Measurements from ENCODE around the gene FBRSL1. TPM values are rescaled to one million over a fixed set of nuclear protein-coding genes. Genes with fewer than 3 reads are reported as not detected.

The FBRSL1 gene
- total RNA-seq, 3 donors from 2014 or later, result 3.5 to 9.8 (median 7.2) TPM

DNA sequence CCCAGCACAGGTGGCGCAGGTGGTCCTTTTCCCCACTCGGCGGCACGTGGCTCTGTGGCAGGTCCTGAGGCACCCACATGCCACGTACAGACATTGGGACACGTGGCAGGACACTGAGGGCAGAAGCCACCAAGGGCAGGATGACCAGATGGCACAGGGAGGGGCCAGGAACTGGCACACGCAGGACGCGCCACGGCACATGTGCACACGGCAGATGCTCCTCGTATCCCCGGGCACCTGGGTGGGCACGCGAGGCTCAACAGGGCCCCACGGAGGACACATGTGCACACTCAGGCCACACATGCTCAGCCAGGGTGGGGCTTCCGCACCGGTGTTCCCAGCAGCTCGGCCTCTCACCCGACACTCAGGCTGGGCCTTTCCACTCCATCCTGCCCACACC is 52.0 kb downstream of the FBRSL1 start:
- H3K4me3 ChIP-seq, result no peak overlapping the region
- TF ChIP-seq POLR2AphosphoS5 (IDR thresholded peaks at IDR 0.05), result no peak
- TF ChIP-seq POLR2A (IDR thresholded peaks at IDR 0.05), result no peak
- TF ChIP-seq CTCF (IDR thresholded peaks at IDR 0.05), result no peak
- no peaks in the 10 kb centered on the region for H3K36me3 ChIP-seq
- H3K9me3 ChIP-seq, result no peaks in the 10 kb centered on the region
- H3K4me1 ChIP-seq, result no peaks in the 10 kb centered on the region
- intact Hi-C loops (cut with DNase I; ENCODE audit: low total_unique reads), result no loop called here
- no peak for DNase-seq (ENCODE audit: low spot score in 2 of 2)
- H3K27me3 ChIP-seq, result no peaks in the 10 kb centered on the region
- no peak overlapping the region for H3K27ac ChIP-seq

- intact Hi-C loops (cut with DNase I; ENCODE audit: low total_unique reads), result no loop called here
- DNase-seq (ENCODE audit: low spot score in 2 of 2), result no peak
- no peaks in the 10 kb centered on the region for H3K9me3 ChIP-seq
- no peak overlapping the region for H3K4me3 ChIP-seq
- no peak for TF ChIP-seq CTCF (IDR thresholded peaks at IDR 0.05)
- TF ChIP-seq POLR2A (IDR thresholded peaks at IDR 0.05), result no peak
- no peak for TF ChIP-seq POLR2AphosphoS5 (IDR thresholded peaks at IDR 0.05)
- H3K27ac ChIP-seq, result no peak overlapping the region
- H3K27me3 ChIP-seq, result no peaks in the 10 kb centered on the region
- no peaks in the 10 kb centered on the region for H3K36me3 ChIP-seq
- H3K4me1 ChIP-seq, result no peaks in the 10 kb centered on the region
Measured at GRCh38 chr12:132542661-132543060, 52.7 kb downstream of the FBRSL1 start.

DNA sequence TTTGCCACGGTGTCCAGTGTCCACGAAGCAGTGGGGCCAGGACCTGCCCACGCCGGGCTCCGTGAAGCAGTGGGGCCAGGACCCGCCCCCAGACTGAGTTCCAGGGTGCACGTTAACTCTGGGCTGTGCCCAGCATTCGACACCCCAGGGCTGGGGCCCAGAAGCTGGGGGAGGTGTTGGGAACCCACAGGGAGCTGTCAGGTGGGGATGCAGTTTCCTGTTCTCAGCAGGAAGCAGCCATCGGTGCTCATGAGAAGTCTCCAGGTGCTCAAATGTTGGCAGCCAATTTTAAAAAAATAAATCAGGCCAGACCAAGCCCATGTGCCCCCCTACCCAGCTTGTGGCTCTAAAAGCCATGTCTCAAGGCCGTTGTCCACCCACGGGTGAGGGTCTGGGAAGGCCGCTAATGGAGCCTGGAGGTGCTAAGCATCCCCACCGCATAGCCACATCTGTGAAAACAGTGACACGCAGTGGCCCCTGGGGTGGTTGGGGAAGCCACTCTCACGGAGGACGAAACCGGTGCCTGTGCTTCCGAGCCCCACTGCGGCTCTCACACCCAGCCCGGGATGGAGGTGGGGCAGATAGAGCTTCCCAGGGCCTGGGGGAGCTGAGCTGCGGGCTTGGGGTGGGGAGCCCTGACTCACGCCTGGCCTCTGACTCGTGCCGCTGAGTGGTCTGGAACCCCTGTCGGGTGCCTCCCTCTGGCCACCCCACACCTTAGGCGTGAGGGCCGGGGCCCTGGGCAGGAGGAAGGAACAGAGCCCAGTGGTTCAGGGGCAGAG is 53.5 kb downstream of the FBRSL1 start:
- no peaks in the 10 kb centered on the region for H3K36me3 ChIP-seq
- TF ChIP-seq POLR2A (IDR thresholded peaks at IDR 0.05) (no peak), POLR2AphosphoS5 (IDR thresholded peaks at IDR 0.05) (no peak), CTCF (IDR thresholded peaks at IDR 0.05) (no peak)
- intact Hi-C loops (cut with DNase I; ENCODE audit: low total_unique reads), result no loop called here

DNA sequence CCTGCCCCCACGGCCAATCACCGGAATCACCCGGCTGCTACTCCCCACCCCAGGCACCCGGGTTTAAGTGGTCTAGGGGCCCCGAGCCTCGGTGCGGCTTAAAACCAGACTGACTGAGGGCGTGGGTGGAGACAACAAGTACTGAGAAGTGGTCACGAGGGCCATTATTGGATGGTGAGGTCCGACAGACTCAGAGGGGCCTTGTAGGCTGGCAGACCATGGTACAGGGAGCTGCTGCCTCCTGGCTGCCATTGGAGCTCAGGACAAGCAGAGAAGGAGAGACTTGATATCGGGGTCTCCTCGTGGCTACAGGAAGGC is 54.1 kb downstream of the FBRSL1 start:
- Histone ChIP-seq H3K27ac (no peak overlapping the region), H3K36me3 (no peaks in the 10 kb centered on the region), H3K4me3 (no peak overlapping the region), H3K9me3 (no peaks in the 10 kb centered on the region), H3K27me3 (no peaks in the 10 kb centered on the region), H3K4me1 (no peaks in the 10 kb centered on the region)
- intact Hi-C loops (cut with DNase I; ENCODE audit: low total_unique reads), result no loop called here
- DNase-seq (ENCODE audit: low spot score in 2 of 2), result no peak
- no peak for TF ChIP-seq POLR2AphosphoS5 (IDR thresholded peaks at IDR 0.05)
- no peak for TF ChIP-seq CTCF (IDR thresholded peaks at IDR 0.05)
- no peak for TF ChIP-seq POLR2A (IDR thresholded peaks at IDR 0.05)

More for the DNA sequence above, 53.5 kb downstream of the FBRSL1 start:
- Histone ChIP-seq H3K27me3 (no peaks in the 10 kb centered on the region), H3K4me3 (no peak overlapping the region), H3K27ac (no peak overlapping the region), H3K4me1 (no peaks in the 10 kb centered on the region), H3K9me3 (no peaks in the 10 kb centered on the region)
- no peak for DNase-seq (ENCODE audit: low spot score in 2 of 2)

DNA sequence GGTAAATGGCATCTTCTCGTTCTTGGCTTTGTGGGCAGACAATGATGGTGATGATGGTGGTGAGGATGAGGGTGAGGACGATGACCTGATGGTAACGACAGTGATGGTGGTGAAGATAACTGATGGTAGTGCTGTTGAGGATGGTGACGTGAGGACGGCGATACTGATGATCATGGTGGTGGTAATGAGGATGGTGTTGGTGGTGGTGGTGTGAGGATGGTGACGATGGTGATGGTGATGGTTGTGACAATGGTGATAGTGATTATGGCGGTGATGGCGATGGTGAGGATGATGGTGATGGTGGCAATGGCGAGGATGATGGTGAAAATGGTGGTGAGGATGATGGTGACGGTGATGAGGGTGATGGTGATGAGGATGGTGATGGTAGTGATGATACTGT is 54.5 kb downstream of the FBRSL1 start:
- intact Hi-C loops (cut with DNase I; ENCODE audit: low total_unique reads), result no loop called here
- Histone ChIP-seq H3K27ac (no peak overlapping the region), H3K9me3 (no peaks in the 10 kb centered on the region), H3K36me3 (no peaks in the 10 kb centered on the region), H3K4me1 (no peaks in the 10 kb centered on the region), H3K27me3 (no peaks in the 10 kb centered on the region), H3K4me3 (no peak overlapping the region)
- DNase-seq (ENCODE audit: low spot score in 2 of 2), result no peak
- no peak for TF ChIP-seq POLR2AphosphoS5 (IDR thresholded peaks at IDR 0.05)
- no peak for TF ChIP-seq POLR2A (IDR thresholded peaks at IDR 0.05)

Measured in breast epithelium (tissue), 4 donors.